ENCODE measurements around the gene LETM1. TPM values are rescaled to one million over a fixed set of nuclear protein-coding genes. Genes with fewer than 3 reads are reported as not detected.

Gene LETM1
- total RNA-seq, 4 donors from 2014 or later = 40.6 to 85.6 (median 72.8) TPM

- no peaks in the 10 kb centered on the region for H3K27me3 ChIP-seq
- DNase-seq = no peak
- 100% methylated on average over 2 of the region's 10 CpGs; no CpG with 5 or more reads in 1 of the 2 donors for WGBS, 2 donors
- H3K36me3 ChIP-seq = peaks cover 14 to 81% (median 35%) of the 10 kb centered on the region in 3 donors
- no peak overlapping the region for H3K27ac ChIP-seq
- no peak for TF ChIP-seq POLR2A (IDR thresholded peaks at IDR 0.05)
- TF ChIP-seq CTCF (IDR thresholded peaks at IDR 0.05) = no peak
- no peak overlapping the region for H3K4me3 ChIP-seq
- H3K9me3 ChIP-seq = no peaks in the 10 kb centered on the region
- peaks cover 0 to 22% (median 0%) of the 10 kb centered on the region in 3 donors for H3K4me1 ChIP-seq
- intact Hi-C loops (cut with DNase I) = loop anchor here (5.0 kb wide), 1 partner anchor 63 kb away; no protein-coding TSS in a partner anchor
Measured at GRCh38 chr4:1810765-1811164, 45.2 kb downstream of the LETM1 start.

GRCh38 chr4:1809754-1810502, 46.0 kb downstream of the LETM1 start:
- H3K36me3 ChIP-seq = peaks cover 10 to 81% (median 29%) of the 10 kb centered on the region in 3 donors
- peak overlapping the region in 3 of 4 donors; percentile 27 to 54 (median 27) for H3K27ac ChIP-seq
- no peaks in the 10 kb centered on the region for H3K27me3 ChIP-seq
- H3K4me3 ChIP-seq = no peak overlapping the region
- TF ChIP-seq POLR2A (IDR thresholded peaks at IDR 0.05) (no peak), CTCF (IDR thresholded peaks at IDR 0.05) (peak; percentile 59 to 94 (median 84))
- DNase-seq = no peak
- intact Hi-C loops (cut with DNase I) = loop anchor here (5.0 kb wide), 1 partner anchor 63 kb away; no protein-coding TSS in a partner anchor
- H3K4me1 ChIP-seq = peaks cover 0 to 23% (median 0%) of the 10 kb centered on the region in 3 donors
- H3K9me3 ChIP-seq = no peaks in the 10 kb centered on the region
- WGBS, 2 donors = 19% methylated on average over 6 of the region's 15 CpGs; no CpG with 5 or more reads in 1 of the 2 donors

- WGBS, 2 donors = 35 to 67% methylated on average over 4 to 6 of the region's 11 CpGs
- no peak for DNase-seq
- Histone ChIP-seq H3K27me3 (no peaks in the 10 kb centered on the region), H3K4me1 (peaks cover 0 to 31% (median 0%) of the 10 kb centered on the region in 3 donors), H3K27ac (peak overlapping the region in 1 of 4 donors; percentile 39), H3K4me3 (no peak overlapping the region), H3K36me3 (peaks cover 3 to 81% (median 28%) of the 10 kb centered on the region in 3 donors), H3K9me3 (no peaks in the 10 kb centered on the region)
- no peak for TF ChIP-seq POLR2A (IDR thresholded peaks at IDR 0.05)
- no peak for TF ChIP-seq CTCF (IDR thresholded peaks at IDR 0.05)
- intact Hi-C loops (cut with DNase I) = no loop called here
Measured at GRCh38 chr4:1808851-1809753, 46.9 kb downstream of the LETM1 start.

- Histone ChIP-seq H3K27ac (no peak overlapping the region), H3K4me3 (no peak overlapping the region), H3K36me3 (peaks cover 5 to 81% (median 28%) of the 10 kb centered on the region in 3 donors), H3K9me3 (no peaks in the 10 kb centered on the region), H3K27me3 (no peaks in the 10 kb centered on the region), H3K4me1 (peaks cover 0 to 31% (median 0%) of the 10 kb centered on the region in 3 donors)
- intact Hi-C loops (cut with DNase I) = no loop called here
- WGBS, 2 donors = 57 to 73% methylated on average over 6 of the region's 6 CpGs
- DNase-seq = no peak
- TF ChIP-seq POLR2A (IDR thresholded peaks at IDR 0.05) (no peak), CTCF (IDR thresholded peaks at IDR 0.05) (no peak)
Measured at GRCh38 chr4:1808396-1808795, 47.6 kb downstream of the LETM1 start.
